Measurements from ENCODE around the gene TRIM61. TPM values are rescaled to one million over a fixed set of nuclear protein-coding genes. Genes with fewer than 3 reads are reported as not detected.

Gene TRIM61
- total and polyA plus RNA-seq, 2 of the 4 experiments (the other 2 are of a cell fraction): 1.5 to 4.7 TPM

DNA sequence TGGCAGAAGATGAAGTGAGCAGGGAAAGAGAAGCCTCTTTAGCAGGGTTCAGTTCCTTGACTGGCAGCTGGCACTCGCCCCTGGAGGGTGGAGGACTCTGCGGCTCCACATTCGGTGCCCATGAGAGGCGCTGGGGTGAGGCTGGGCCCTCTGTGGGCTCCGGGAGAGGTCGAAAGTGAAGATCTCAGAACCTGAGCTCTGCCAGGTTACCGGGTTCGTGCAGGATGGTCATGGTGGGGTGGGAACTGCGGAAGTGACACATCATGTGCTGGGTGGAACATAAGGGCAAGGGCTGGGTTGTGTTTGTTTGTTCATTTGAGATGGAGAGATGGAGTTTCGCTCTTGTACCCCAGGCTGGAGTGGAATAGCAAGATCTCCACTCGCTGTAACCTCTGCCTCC, 44.2 kb downstream of the TRIM61 start:
- H4K91ac ChIP-seq (ENCODE audit: insufficient read depth, low read depth, low read length): no peak overlapping the region
- H4K5ac ChIP-seq (ENCODE audit: low read depth, low read length): no peak overlapping the region
- H4K8ac ChIP-seq (ENCODE audit: low read depth in 2 of 2, low read length in 2 of 2): no peak overlapping the region
- dilution Hi-C loops (cut with HindIII; ENCODE audit: low sequenced_read_pairs, unreplicated experiment) (no loop called here), in situ Hi-C loops (cut with MboI; ENCODE audit: low sequenced_read_pairs) (no loop called here), intact Hi-C loops (cut with micrococcal nuclease) (no loop called here)
- no peak overlapping the region for H2BK5ac ChIP-seq (ENCODE audit: low read depth, low read length, poor library complexity, severe bottlenecking)
- ATAC-seq (ENCODE audit: low read depth): no peak
- H3K9me3 ChIP-seq (ENCODE audit: control insufficient read depth, insufficient read depth, low read length): no peaks in the 10 kb centered on the region
- H3K18ac ChIP-seq (ENCODE audit: low read depth, low read length): no peak overlapping the region
- H3K4ac ChIP-seq (ENCODE audit: low read depth, low read length): no peak overlapping the region
- 77% methylated on average over 4 of the region's 11 CpGs; no CpG with 5 or more reads in 1 of the 2 experiments for WGBS, 2 experiments (ENCODE audit: extremely low coverage in 2 of 2, insufficient read length in 1 of 2)
- H3K14ac ChIP-seq (replicated peaks; ENCODE audit: low read depth, low read length): no peak overlapping the region
- BruUV-seq (replicated peaks): no TSS peak
- H2BK15ac ChIP-seq (ENCODE audit: low read depth, low read length): no peak overlapping the region
- H2AK9ac ChIP-seq (replicated peaks; ENCODE audit: low read depth, low read length, poor library complexity): no peak overlapping the region
- H3K9me1 ChIP-seq (ENCODE audit: insufficient read depth, low read length): no peaks in the 10 kb centered on the region
- no peak overlapping the region for H3K4me2 ChIP-seq (ENCODE audit: low read depth, low read length)
- no peak overlapping the region for H3K56ac ChIP-seq (ENCODE audit: extremely low read depth, insufficient read depth, low read length)
- no peak overlapping the region for H3K4me3 ChIP-seq (ENCODE audit: insufficient read depth, low read depth, low read length)
- H3K36me3 ChIP-seq (ENCODE audit: control insufficient read depth, insufficient read depth, low read length): no peaks in the 10 kb centered on the region
- H2AFZ ChIP-seq (replicated peaks; ENCODE audit: low read length, poor library complexity): no peak overlapping the region
- no peaks in the 10 kb centered on the region for H3K27me3 ChIP-seq (ENCODE audit: control insufficient read depth, insufficient read depth, low read length)
- H3K27ac ChIP-seq (ENCODE audit: insufficient read depth, low read length): no peak overlapping the region
- no peak overlapping the region for H2AK5ac ChIP-seq (ENCODE audit: low read depth, low read length)
- DNase-seq: no peak
- H3K9ac ChIP-seq (ENCODE audit: low read depth, low read length): no peak overlapping the region
- no peaks in the 10 kb centered on the region for H3K79me1 ChIP-seq (ENCODE audit: low read depth in 1 of 2, low read length in 2 of 2)
- H3K23ac ChIP-seq (ENCODE audit: low read depth, low read length): no peak overlapping the region
- POLR2A ChIA-PET (ENCODE audit: unreplicated experiment): no interaction called here
- TF ChIP-seq, protein P1, sequence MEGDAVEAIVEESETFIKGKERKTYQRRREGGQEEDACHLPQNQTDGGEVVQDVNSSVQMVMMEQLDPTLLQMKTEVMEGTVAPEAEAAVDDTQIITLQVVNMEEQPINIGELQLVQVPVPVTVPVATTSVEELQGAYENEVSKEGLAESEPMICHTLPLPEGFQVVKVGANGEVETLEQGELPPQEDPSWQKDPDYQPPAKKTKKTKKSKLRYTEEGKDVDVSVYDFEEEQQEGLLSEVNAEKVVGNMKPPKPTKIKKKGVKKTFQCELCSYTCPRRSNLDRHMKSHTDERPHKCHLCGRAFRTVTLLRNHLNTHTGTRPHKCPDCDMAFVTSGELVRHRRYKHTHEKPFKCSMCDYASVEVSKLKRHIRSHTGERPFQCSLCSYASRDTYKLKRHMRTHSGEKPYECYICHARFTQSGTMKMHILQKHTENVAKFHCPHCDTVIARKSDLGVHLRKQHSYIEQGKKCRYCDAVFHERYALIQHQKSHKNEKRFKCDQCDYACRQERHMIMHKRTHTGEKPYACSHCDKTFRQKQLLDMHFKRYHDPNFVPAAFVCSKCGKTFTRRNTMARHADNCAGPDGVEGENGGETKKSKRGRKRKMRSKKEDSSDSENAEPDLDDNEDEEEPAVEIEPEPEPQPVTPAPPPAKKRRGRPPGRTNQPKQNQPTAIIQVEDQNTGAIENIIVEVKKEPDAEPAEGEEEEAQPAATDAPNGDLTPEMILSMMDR (conservative IDR thresholded peaks at IDR 0.05; ENCODE audit: low read depth, low read length): no peak
- TF ChIP-seq RCOR1 (IDR thresholded peaks at IDR 0.05; ENCODE audit: insufficient replicate concordance, low read length) (no peak), FOS (IDR thresholded peaks at IDR 0.05; ENCODE audit: low read depth, low read length) (no peak), MXI1 (IDR thresholded peaks at IDR 0.05; ENCODE audit: borderline replicate concordance, low read depth, low read length) (no peak), MAZ (IDR thresholded peaks at IDR 0.05; ENCODE audit: borderline replicate concordance, low read depth, low read length) (no peak), MAFK (IDR thresholded peaks at IDR 0.05; ENCODE audit: low read depth, low read length) (no peak), BHLHE40 (IDR thresholded peaks at IDR 0.05; ENCODE audit: low read depth, low read length) (no peak), RAD21 (IDR thresholded peaks at IDR 0.05; ENCODE audit: low read length) (no peak), NFE2L2 (IDR thresholded peaks at IDR 0.05; ENCODE audit: low read depth, low read length) (no peak), CHD1 (IDR thresholded peaks at IDR 0.05; ENCODE audit: low read depth, low read length) (no peak), POLR2A (IDR thresholded peaks at IDR 0.05; ENCODE audit: low read depth, low read length) (no peak), RFX5 (IDR thresholded peaks at IDR 0.05; ENCODE audit: low read depth, low read length) (no peak), SMC3 (IDR thresholded peaks at IDR 0.05; ENCODE audit: low read depth, low read length) (no peak)
- TF ChIP-seq, protein P2, sequence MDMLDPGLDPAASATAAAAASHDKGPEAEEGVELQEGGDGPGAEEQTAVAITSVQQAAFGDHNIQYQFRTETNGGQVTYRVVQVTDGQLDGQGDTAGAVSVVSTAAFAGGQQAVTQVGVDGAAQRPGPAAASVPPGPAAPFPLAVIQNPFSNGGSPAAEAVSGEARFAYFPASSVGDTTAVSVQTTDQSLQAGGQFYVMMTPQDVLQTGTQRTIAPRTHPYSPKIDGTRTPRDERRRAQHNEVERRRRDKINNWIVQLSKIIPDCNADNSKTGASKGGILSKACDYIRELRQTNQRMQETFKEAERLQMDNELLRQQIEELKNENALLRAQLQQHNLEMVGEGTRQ (IDR thresholded peaks at IDR 0.05; ENCODE audit: low read depth, low read length): no peak
- TF ChIP-seq, protein P3, sequence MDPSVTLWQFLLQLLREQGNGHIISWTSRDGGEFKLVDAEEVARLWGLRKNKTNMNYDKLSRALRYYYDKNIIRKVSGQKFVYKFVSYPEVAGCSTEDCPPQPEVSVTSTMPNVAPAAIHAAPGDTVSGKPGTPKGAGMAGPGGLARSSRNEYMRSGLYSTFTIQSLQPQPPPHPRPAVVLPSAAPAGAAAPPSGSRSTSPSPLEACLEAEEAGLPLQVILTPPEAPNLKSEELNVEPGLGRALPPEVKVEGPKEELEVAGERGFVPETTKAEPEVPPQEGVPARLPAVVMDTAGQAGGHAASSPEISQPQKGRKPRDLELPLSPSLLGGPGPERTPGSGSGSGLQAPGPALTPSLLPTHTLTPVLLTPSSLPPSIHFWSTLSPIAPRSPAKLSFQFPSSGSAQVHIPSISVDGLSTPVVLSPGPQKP (IDR thresholded peaks at IDR 0.05; ENCODE audit: borderline replicate concordance, low read depth, low read length): no peak
- H4K20me1 ChIP-seq (ENCODE audit: insufficient read depth, low read length): no peaks in the 10 kb centered on the region
- H3K4me1 ChIP-seq (ENCODE audit: control insufficient read depth, insufficient read depth, low read length): no peaks in the 10 kb centered on the region
- no peak overlapping the region for H2BK120ac ChIP-seq (ENCODE audit: low read depth, low read length)
- no peak overlapping the region for H2BK20ac ChIP-seq (ENCODE audit: low read depth, low read length)
- CTCF ChIA-PET: no interaction called here

Measured in IMR-90 (cell line).